ENCODE results near the gene SP4. TPM values are rescaled to one million over a fixed set of nuclear protein-coding genes. Genes with fewer than 3 reads are reported as not detected.

Gene SP4
- total RNA-seq, 1 donor from 2014 or later = 8.6 TPM

GRCh38 chr7:21495731-21496130 lies 67.8 kb downstream of the SP4 start:
- Histone ChIP-seq H3K27me3 (no peaks in the 10 kb centered on the region), H3K36me3 (peaks cover 0 to 12% of the 10 kb centered on the region in 2 donors), H3K9me3 (peaks cover 4% of the 10 kb centered on the region), H3K4me3 (no peak overlapping the region), H3K27ac (no peak overlapping the region), H3K4me1 (no peaks in the 10 kb centered on the region)
- no peak for TF ChIP-seq POLR2A (IDR thresholded peaks at IDR 0.05)
- no peak for TF ChIP-seq CTCF (IDR thresholded peaks at IDR 0.05)
- no peak for TF ChIP-seq POLR2AphosphoS5 (IDR thresholded peaks at IDR 0.05; ENCODE audit: insufficient read depth in 1 of 2, low read depth in 1 of 2)
- intact Hi-C loops (cut with DNase I) = no loop called here
- no peak for DNase-seq (ENCODE audit: extremely low spot score in 2 of 2)

GRCh38 chr7:21497072-21497471 lies 69.2 kb downstream of the SP4 start:
- Histone ChIP-seq H3K4me3 (no peak overlapping the region), H3K4me1 (no peaks in the 10 kb centered on the region), H3K27me3 (no peaks in the 10 kb centered on the region), H3K9me3 (peaks cover 4% of the 10 kb centered on the region), H3K27ac (no peak overlapping the region), H3K36me3 (peaks cover 0 to 12% of the 10 kb centered on the region in 2 donors)
- DNase-seq (ENCODE audit: extremely low spot score in 2 of 2) = no peak
- intact Hi-C loops (cut with DNase I) = no loop called here
- TF ChIP-seq POLR2A (IDR thresholded peaks at IDR 0.05) (no peak), POLR2AphosphoS5 (IDR thresholded peaks at IDR 0.05; ENCODE audit: insufficient read depth in 1 of 2, low read depth in 1 of 2) (no peak), CTCF (IDR thresholded peaks at IDR 0.05) (no peak)

GRCh38 chr7:21500117-21500832 lies 72.4 kb downstream of the SP4 start:
- no peak overlapping the region for H3K4me3 ChIP-seq
- intact Hi-C loops (cut with DNase I) = no loop called here
- no peak for DNase-seq (ENCODE audit: extremely low spot score in 2 of 2)
- peaks cover 0 to 6% of the 10 kb centered on the region in 2 donors for H3K36me3 ChIP-seq
- H3K4me1 ChIP-seq = no peaks in the 10 kb centered on the region
- no peak for TF ChIP-seq CTCF (IDR thresholded peaks at IDR 0.05)
- no peak for TF ChIP-seq POLR2A (IDR thresholded peaks at IDR 0.05)
- TF ChIP-seq POLR2AphosphoS5 (IDR thresholded peaks at IDR 0.05; ENCODE audit: insufficient read depth in 1 of 2, low read depth in 1 of 2) = no peak
- no peaks in the 10 kb centered on the region for H3K27me3 ChIP-seq
- H3K9me3 ChIP-seq = peaks cover 4% of the 10 kb centered on the region
- H3K27ac ChIP-seq = no peak overlapping the region

GRCh38 chr7:21504021-21504420 lies 76.1 kb downstream of the SP4 start:
- no peak for DNase-seq (ENCODE audit: extremely low spot score in 2 of 2)
- Histone ChIP-seq H3K27ac (no peak overlapping the region), H3K4me3 (no peak overlapping the region), H3K4me1 (no peaks in the 10 kb centered on the region), H3K36me3 (no peaks in the 10 kb centered on the region), H3K9me3 (no peaks in the 10 kb centered on the region), H3K27me3 (no peaks in the 10 kb centered on the region)
- no peak for TF ChIP-seq POLR2AphosphoS5 (IDR thresholded peaks at IDR 0.05; ENCODE audit: insufficient read depth in 1 of 2, low read depth in 1 of 2)
- TF ChIP-seq CTCF (IDR thresholded peaks at IDR 0.05) = no peak
- no peak for TF ChIP-seq POLR2A (IDR thresholded peaks at IDR 0.05)
- intact Hi-C loops (cut with DNase I) = no loop called here

- intact Hi-C loops (cut with DNase I) = no loop called here
- H3K9me3 ChIP-seq = no peaks in the 10 kb centered on the region
- no peak overlapping the region for H3K27ac ChIP-seq
- TF ChIP-seq POLR2AphosphoS5 (IDR thresholded peaks at IDR 0.05; ENCODE audit: insufficient read depth in 1 of 2, low read depth in 1 of 2) = no peak
- TF ChIP-seq CTCF (IDR thresholded peaks at IDR 0.05) = peak in 2 of 3 experiments; percentile 12 to 26
- TF ChIP-seq POLR2A (IDR thresholded peaks at IDR 0.05) = no peak
- H3K4me3 ChIP-seq = no peak overlapping the region
- DNase-seq (ENCODE audit: extremely low spot score in 2 of 2) = no peak
- no peaks in the 10 kb centered on the region for H3K36me3 ChIP-seq
- no peaks in the 10 kb centered on the region for H3K27me3 ChIP-seq
- H3K4me1 ChIP-seq = no peaks in the 10 kb centered on the region
Observed at GRCh38 chr7:21507627-21508343, 79.9 kb downstream of the SP4 start.
